HepG2 (cell line): Measurements from ENCODE around the gene SCGB3A2. TPM values are rescaled to one million over a fixed set of nuclear protein-coding genes. Genes with fewer than 3 reads are reported as not detected.

Experiments used
- ADNP ChIP-seq: sonication (generic); formaldehyde crosslinking; IDR thresholded peaks from 2 replicates; pipeline ENCODE4 v1.4.0; 2020; ENCODE audit warnings: missing genetic modification reagents
- ARNT ChIP-seq: fragments of 450-650 bp; IDR thresholded peaks from 2 replicates; pipeline ENCODE4 v1.6.1; 2017
- CCDC6 ChIP-seq: sonication (generic); formaldehyde crosslinking; IDR thresholded peaks from 2 replicates; pipeline ENCODE4 v1.8.1; 2022; ENCODE audit warnings: mild to moderate bottlenecking, missing genetic modification reagents, moderate library complexity
- FOXJ3 ChIP-seq: sonication (generic); formaldehyde crosslinking; IDR thresholded peaks from 2 replicates; pipeline ENCODE4 v1.4.0; 2020; ENCODE audit warnings: missing genetic modification reagents, mild to moderate bottlenecking, borderline replicate concordance
- HOXA3 ChIP-seq: sonication (generic); formaldehyde crosslinking; IDR thresholded peaks from 2 replicates; pipeline ENCODE4 v1.5.0; 2020; ENCODE audit warnings: missing genetic modification reagents
- KLF13 ChIP-seq: sonication (generic); formaldehyde crosslinking; IDR thresholded peaks from 2 replicates; pipeline ENCODE4 v1.4.0; 2020; ENCODE audit warnings: mild to moderate bottlenecking, missing genetic modification reagents
- KLF9 ChIP-seq: IDR thresholded peaks from 2 replicates; pipeline ENCODE4 v1.6.1; 2016; ENCODE audit warnings: low read depth
- MEF2D ChIP-seq: sonication (generic); formaldehyde crosslinking; IDR thresholded peaks from 2 replicates; pipeline ENCODE4 v1.5.1; 2020; ENCODE audit warnings: mild to moderate bottlenecking, missing genetic modification reagents
- MTF1 ChIP-seq: sonication (generic); formaldehyde crosslinking; IDR thresholded peaks from 2 replicates; pipeline ENCODE4 v1.5.0; 2020; ENCODE audit warnings: missing genetic modification reagents
- MYC ChIP-seq: sonication (generic); formaldehyde crosslinking; IDR thresholded peaks from 2 replicates; pipeline ENCODE4 v1.9.0; 2021; ENCODE audit warnings: missing genetic modification reagents, borderline replicate concordance
- NCOA1 ChIP-seq: sonication (generic); formaldehyde crosslinking; IDR thresholded peaks from 2 replicates; pipeline ENCODE4 v1.9.0; 2021; ENCODE audit warnings: missing genetic modification reagents
- NR2F2 ChIP-seq: IDR thresholded peaks from 2 replicates; pipeline ENCODE4 v1.6.1; 2012; ENCODE audit warnings: low read depth, inconsistent platforms, borderline replicate concordance
- PRPF4 ChIP-seq: fragments of 200-400 bp; formaldehyde crosslinking; IDR thresholded peaks from 2 replicates; pipeline ENCODE4 v1.6.1; 2016; ENCODE audit warnings: low read length, low read depth; ENCODE audit not compliant: poor library complexity, severe bottlenecking
- RAD21 ChIP-seq: fragments of 450-650 bp; formaldehyde crosslinking; IDR thresholded peaks from 2 replicates; pipeline ENCODE4 v1.5.0; 2020; ENCODE audit warnings: mild to moderate bottlenecking
- SCMH1 ChIP-seq: sonication (generic); formaldehyde crosslinking; IDR thresholded peaks from 2 replicates; pipeline ENCODE4 v1.9.0; 2021; ENCODE audit warnings: missing genetic modification reagents, mild to moderate bottlenecking, borderline replicate concordance
- SIX4 ChIP-seq: sonication (generic); formaldehyde crosslinking; IDR thresholded peaks from 2 replicates; pipeline ENCODE4 v1.4.0; 2020; ENCODE audit warnings: missing genetic modification reagents
- TOPORS ChIP-seq: sonication (generic); formaldehyde crosslinking; IDR thresholded peaks from 2 replicates; pipeline ENCODE4 v1.8.0; 2023; ENCODE audit warnings: mild to moderate bottlenecking, missing genetic modification reagents
- USF2 ChIP-seq, 2 experiments: sonication (generic) in 1 of 2; formaldehyde crosslinking in 1 of 2; IDR thresholded peaks; 2 replicates each; pipeline versions ENCODE4 v1.5.1 to v1.6.1; 2011 to 2020; ENCODE audit warnings: borderline replicate concordance in 1 of 2, low read depth in 1 of 2, low read length in 1 of 2, mild to moderate bottlenecking in 1 of 2, missing genetic modification reagents in 1 of 2, moderate library complexity in 1 of 2
- ZKSCAN5 ChIP-seq: sonication (generic); formaldehyde crosslinking; IDR thresholded peaks from 2 replicates; pipeline ENCODE4 v1.5.1; 2020; ENCODE audit warnings: mild to moderate bottlenecking, missing genetic modification reagents
- ZMYM4 ChIP-seq: sonication (generic); formaldehyde crosslinking; IDR thresholded peaks from 2 replicates; pipeline ENCODE4 v1.8.1; 2023; ENCODE audit warnings: mild to moderate bottlenecking, missing genetic modification reagents
- ZNF263 ChIP-seq: sonication (generic); formaldehyde crosslinking; IDR thresholded peaks from 2 replicates; pipeline ENCODE4 v1.4.0; 2020; ENCODE audit warnings: missing genetic modification reagents
- ZNF430 ChIP-seq: sonication (generic); formaldehyde crosslinking; IDR thresholded peaks from 2 replicates; pipeline ENCODE4 v1.9.0; 2021; ENCODE audit warnings: mild to moderate bottlenecking, missing genetic modification reagents
- ZNF674 ChIP-seq: sonication (generic); formaldehyde crosslinking; IDR thresholded peaks from 2 replicates; pipeline ENCODE4 v1.5.0; 2020; ENCODE audit warnings: low read depth, mild to moderate bottlenecking, missing genetic modification reagents
- ZNF7 ChIP-seq: IDR thresholded peaks from 2 replicates; pipeline ENCODE4 v1.6.1; 2016; ENCODE audit warnings: missing biosample characterization, missing genetic modification reagents
- polyA plus RNA-seq, 8 experiments: library from polyadenylated mRNA; depleted of rRNA in 3 of 8; stranded (reverse) in 7 of 8; unstranded in 1 of 8; fragments of >200 nt; fragmentation: Illumina TruSeq in 4 of 8; extraction: Trizol in 4 of 8; gene quantifications; 2 replicates each; pipeline versions ENCODE4 v1.2.1 to v1.2.3, GENCODE V29; 2011 to 2016; ENCODE audit warnings: low read depth in 4 of 8, missing spikeins in 1 of 8, mixed read lengths in 1 of 8; ENCODE audit not compliant: insufficient read depth in 1 of 8
- total RNA-seq, 5 experiments: library from RNA; depleted of rRNA; stranded (reverse); fragments of >200 nt; fragmentation: Illumina TruSeq; extraction: Trizol; gene quantifications; 2 replicates each; pipeline ENCODE4 v1.2.3, GENCODE V29; 2016; ENCODE audit warnings: low read depth in 1 of 5
- TF ChIP-seq, protein P1 (sequence below): sonication (generic); formaldehyde crosslinking; IDR thresholded peaks from 2 replicates; pipeline ENCODE4 v1.8.1; 2023; ENCODE audit warnings: mild to moderate bottlenecking, inconsistent platforms, moderate library complexity, missing genetic modification reagents, borderline replicate concordance
- TF ChIP-seq, protein P2 (sequence below): sonication (generic); formaldehyde crosslinking; IDR thresholded peaks from 2 replicates; pipeline ENCODE4 v1.8.1; 2023; ENCODE audit warnings: missing genetic modification reagents, mild to moderate bottlenecking, borderline replicate concordance
- TF ChIP-seq, protein P3 (sequence below): sonication (generic); formaldehyde crosslinking; IDR thresholded peaks from 2 replicates; pipeline ENCODE4 v1.5.0; 2020; ENCODE audit warnings: missing genetic modification reagents

SCGB3A2 gene
- total and polyA plus RNA-seq, 2 of the 13 experiments (the other 11 are each of a cell fraction or from before 2014, with no cell fraction given) = not detected

GRCh38 chr5:147835386-147835798 is 43.1 kb upstream of the SCGB3A2 start (continued):
- TF ChIP-seq CCDC6 (CRISPR knock-in tag) (0 out of 2 replicates have a peak, but pooled peaks have one; percentile 68), MYC (CRISPR knock-in tag) (no peak), MEF2D (CRISPR knock-in tag) (peak; percentile 99), ADNP (CRISPR knock-in tag) (no peak), FOXJ3 (CRISPR knock-in tag) (peak; percentile 99), RAD21 (CRISPR knock-in tag) (no peak), ZMYM4 (CRISPR knock-in tag) (peak; percentile 11; the same call in 1 of the 2 replicates), SIX4 (peak; percentile 88), MTF1 (no peak), ZKSCAN5 (CRISPR knock-in tag) (no peak), SCMH1 (CRISPR knock-in tag) (no peak), NCOA1 (no peak), ZNF7 (CRISPR knock-in tag) (no peak), ZNF674 (CRISPR knock-in tag) (no peak), PRPF4 (no peak), USF2 (IDR thresholded peaks at IDR 0.05; ENCODE audit: low read depth, low read length) (no peak), USF2 (CRISPR knock-in tag; IDR thresholded peaks at IDR 0.05; ENCODE audit: borderline replicate concordance) (0 out of 2 replicates have a peak, but pooled peaks have one; percentile 35), ARNT (no peak), TOPORS (no peak), KLF13 (CRISPR knock-in tag) (no peak), ZNF430 (no peak), NR2F2 (peak; percentile 100), ZNF263 (CRISPR knock-in tag) (no peak), KLF9 (CRISPR knock-in tag) (no peak), HOXA3 (CRISPR knock-in tag) (no peak)
- TF ChIP-seq, protein P1, sequence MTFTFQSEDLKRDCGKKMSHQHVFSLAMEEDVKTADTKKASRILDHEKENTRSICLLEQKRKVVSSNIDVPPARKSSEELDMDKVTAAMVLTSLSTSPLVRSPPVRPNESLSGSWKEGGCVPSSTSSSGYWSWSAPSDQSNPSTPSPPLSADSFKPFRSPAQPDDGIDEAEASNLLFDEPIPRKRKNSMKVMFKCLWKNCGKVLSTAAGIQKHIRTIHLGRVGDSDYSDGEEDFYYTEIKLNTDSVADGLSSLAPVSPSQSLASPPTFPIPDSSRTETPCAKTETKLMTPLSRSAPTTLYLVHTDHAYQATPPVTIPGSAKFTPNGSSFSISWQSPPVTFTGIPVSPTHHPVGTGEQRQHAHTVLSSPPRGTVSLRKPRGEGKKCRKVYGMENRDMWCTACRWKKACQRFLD (CRISPR knock-in tag) = no peak
- TF ChIP-seq, protein P2, sequence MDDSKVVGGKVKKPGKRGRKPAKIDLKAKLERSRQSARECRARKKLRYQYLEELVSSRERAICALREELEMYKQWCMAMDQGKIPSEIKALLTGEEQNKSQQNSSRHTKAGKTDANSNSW (CRISPR knock-in tag) = no peak
- TF ChIP-seq, protein P3, sequence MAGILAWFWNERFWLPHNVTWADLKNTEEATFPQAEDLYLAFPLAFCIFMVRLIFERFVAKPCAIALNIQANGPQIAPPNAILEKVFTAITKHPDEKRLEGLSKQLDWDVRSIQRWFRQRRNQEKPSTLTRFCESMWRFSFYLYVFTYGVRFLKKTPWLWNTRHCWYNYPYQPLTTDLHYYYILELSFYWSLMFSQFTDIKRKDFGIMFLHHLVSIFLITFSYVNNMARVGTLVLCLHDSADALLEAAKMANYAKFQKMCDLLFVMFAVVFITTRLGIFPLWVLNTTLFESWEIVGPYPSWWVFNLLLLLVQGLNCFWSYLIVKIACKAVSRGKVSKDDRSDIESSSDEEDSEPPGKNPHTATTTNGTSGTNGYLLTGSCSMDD = no peak
